SK-N-SH (cell line): Measurements from ENCODE around the gene MEGF6. TPM values are rescaled to one million over a fixed set of nuclear protein-coding genes. Genes with fewer than 3 reads are reported as not detected.

Experiments used
- CTCF ChIA-PET: fragments of 300-600, 350-600 bp; formaldehyde crosslinking; extraction: SDS; loops from one replicate; lab custom pipeline; 2021; lab: Yijun Ruan, JAX
- POLR2A ChIA-PET: fragments of 350-600 bp; sonication (Branson Sonifier 250); formaldehyde crosslinking; extraction: SDS; loops from one replicate; lab custom pipeline; 2020; ENCODE audit warnings: antibody characterized with exemption, inconsistent platforms; lab: Yijun Ruan, JAX
- DNase-seq: peaks from one replicate; pipeline ENCODE4 v3.0.0; 2012
- H2AFZ ChIP-seq: fragments of 200-600 bp; sonication (generic); 2 replicates; pipeline ENCODE4 v1.8.1; 2016; ENCODE audit warnings: antibody characterized with exemption, mild to moderate bottlenecking, low read depth
- H3F3A ChIP-seq: fragments of 200-600 bp; sonication (generic); replicated peaks from 2 replicates; pipeline ENCODE3; 2016; ENCODE audit warnings: antibody characterized with exemption, mild to moderate bottlenecking; ENCODE audit not compliant: insufficient read depth
- H3K27ac ChIP-seq, 2 experiments: fragments of 200-500 bp in 1 of 2; fragments of 200-600 bp in 1 of 2; sonication (Bioruptor generic) in 1 of 2; sonication (generic), shearing (Covaris generic) in 1 of 2; 2 replicates each; pipeline versions ENCODE4 v1.5.1 to v1.6.1; 2014 to 2016; ENCODE audit warnings: low read depth in 2 of 2, inconsistent platforms in 1 of 2, low read length in 1 of 2, mild to moderate bottlenecking in 1 of 2, mixed read lengths in 1 of 2
- H3K27me3 ChIP-seq: fragments of 200-600 bp; sonication (generic), shearing (Covaris generic); 2 replicates; pipeline ENCODE4 v1.6.1; 2016; ENCODE audit warnings: mixed run types; ENCODE audit not compliant: insufficient read depth
- H3K36me3 ChIP-seq, 2 experiments: fragments of 200-500 bp in 1 of 2; fragments of 200-600 bp in 1 of 2; sonication (Bioruptor generic) in 1 of 2; sonication (generic) in 1 of 2; replicated peaks in 1 of 2; 2 replicates each; pipeline versions ENCODE3 to v1.5.1; 2014 to 2016; ENCODE audit warnings: low read length in 1 of 2, mild to moderate bottlenecking in 1 of 2; ENCODE audit not compliant: insufficient read depth in 2 of 2, control insufficient read depth in 1 of 2
- H3K4me1 ChIP-seq, 2 experiments: fragments of 200-500 bp in 1 of 2; fragments of 200-600 bp in 1 of 2; sonication (Bioruptor generic) in 1 of 2; sonication (generic), shearing (Covaris generic) in 1 of 2; 2 replicates each; pipeline versions ENCODE4 v1.5.1 to v1.6.1; 2014 to 2016; ENCODE audit warnings: low read depth in 1 of 2, low read length in 1 of 2, mixed run types in 1 of 2; ENCODE audit not compliant: insufficient read depth in 2 of 2, control insufficient read depth in 1 of 2
- H3K4me2 ChIP-seq: fragments of 200-600 bp; sonication (generic), shearing (Covaris generic); 2 replicates; pipeline ENCODE4 v1.6.1; 2017; ENCODE audit warnings: mixed run types
- H3K4me3 ChIP-seq, 2 experiments: fragments of 200-500 bp in 1 of 2; fragments of 200-600 bp in 1 of 2; sonication (Bioruptor generic) in 1 of 2; sonication (generic), shearing (Covaris generic) in 1 of 2; 2 replicates each; pipeline versions ENCODE4 v1.5.1 to v1.8.1; 2014 to 2016; ENCODE audit warnings: low read depth in 2 of 2, inconsistent platforms in 1 of 2, low read length in 1 of 2, mild to moderate bottlenecking in 1 of 2, mixed read lengths in 1 of 2, moderate library complexity in 1 of 2
- H3K79me2 ChIP-seq: fragments of 200-600 bp; sonication (generic); 2 replicates; pipeline ENCODE4 v1.8.1; 2017; ENCODE audit warnings: mild to moderate bottlenecking; ENCODE audit not compliant: insufficient read depth
- H3K9ac ChIP-seq: fragments of 200-600 bp; sonication (generic); 2 replicates; pipeline ENCODE4 v1.6.1; 2017; ENCODE audit warnings: mixed run types
- H3K9me2 ChIP-seq: fragments of 200-600 bp; sonication (generic); 2 replicates; pipeline ENCODE4 v1.6.1; 2017; ENCODE audit warnings: mixed run types
- H3K9me3 ChIP-seq: fragments of 200-600 bp; sonication (generic); 2 replicates; pipeline ENCODE4 v1.6.1; 2017; ENCODE audit warnings: mixed run types, mild to moderate bottlenecking, moderate library complexity
- H4K20me1 ChIP-seq: fragments of 200-600 bp; sonication (generic); 2 replicates; pipeline ENCODE4 v1.6.1; 2017; ENCODE audit warnings: mild to moderate bottlenecking, mixed run types; ENCODE audit not compliant: insufficient read depth
- CHD2 ChIP-seq: fragments of 150-350 bp; IDR thresholded peaks from 2 replicates; pipeline ENCODE4 v1.6.1; 2018; ENCODE audit warnings: low read length; ENCODE audit not compliant: partially characterized antibody
- ELF1 ChIP-seq: IDR thresholded peaks from 2 replicates; pipeline ENCODE4 v1.4.0; 2012
- EP300 ChIP-seq, 2 experiments: IDR thresholded peaks; 2 replicates each; pipeline versions ENCODE4 v1.4.0 to v1.6.1; 2012; ENCODE audit warnings: borderline replicate concordance in 1 of 2, low read depth in 1 of 2, low read length in 1 of 2
- EZH2phosphoT487 ChIP-seq: fragments of 200-600 bp; sonication (generic); IDR thresholded peaks from 2 replicates; pipeline ENCODE4 v1.6.1; 2017; ENCODE audit warnings: low read depth, mixed run types, mild to moderate bottlenecking, antibody characterized with exemption, moderate library complexity, borderline replicate concordance
- FOXJ3 ChIP-seq: sonication (generic); formaldehyde crosslinking; IDR thresholded peaks from 2 replicates; pipeline ENCODE4 v1.5.1; 2020; ENCODE audit warnings: mild to moderate bottlenecking, missing genetic modification reagents
- IRF3 ChIP-seq: fragments of 150-350 bp; IDR thresholded peaks from 2 replicates; pipeline ENCODE4 v1.6.1; 2016; ENCODE audit warnings: mild to moderate bottlenecking, low read depth, low read length
- JUND ChIP-seq: IDR thresholded peaks from 2 replicates; pipeline ENCODE4 v1.4.0; 2012
- MAX ChIP-seq: IDR thresholded peaks from 2 replicates; pipeline ENCODE4 v1.4.0; 2012; ENCODE audit warnings: low read depth
- MXI1 ChIP-seq: IDR thresholded peaks from 2 replicates; pipeline ENCODE4 v1.6.1; 2012; ENCODE audit warnings: mild to moderate bottlenecking, low read depth, low read length, improper control_type of control experiment
- NFIC ChIP-seq: IDR thresholded peaks from 2 replicates; pipeline ENCODE4 v1.4.0; 2012; ENCODE audit warnings: borderline replicate concordance
- PBX3 ChIP-seq: IDR thresholded peaks from 2 replicates; pipeline ENCODE4; 2012
- REST ChIP-seq: IDR thresholded peaks from 2 replicates; pipeline ENCODE4 v1.6.1; 2012; ENCODE audit warnings: mild to moderate bottlenecking, low read depth, low read length, moderate library complexity
- RXRA ChIP-seq: IDR thresholded peaks from 2 replicates; pipeline ENCODE4 v1.4.0; 2012; ENCODE audit warnings: low read depth, mild to moderate bottlenecking, borderline replicate concordance
- SIN3A ChIP-seq: IDR thresholded peaks from 2 replicates; pipeline ENCODE4 v1.6.1; 2012; ENCODE audit warnings: low read depth, mild to moderate bottlenecking, low read length, moderate library complexity, borderline replicate concordance
- TAF1 ChIP-seq: IDR thresholded peaks from 2 replicates; pipeline ENCODE4 v1.6.1; 2012; ENCODE audit warnings: low read depth, mild to moderate bottlenecking, low read length, moderate library complexity, borderline replicate concordance
- TCF12 ChIP-seq: IDR thresholded peaks from 2 replicates; pipeline ENCODE4 v1.4.0; 2012
- TEAD4 ChIP-seq: IDR thresholded peaks from 2 replicates; pipeline ENCODE4 v1.4.0; 2012; ENCODE audit warnings: mild to moderate bottlenecking, borderline replicate concordance; ENCODE audit not compliant: insufficient read depth
- USF1 ChIP-seq: IDR thresholded peaks from 2 replicates; pipeline ENCODE4 v1.4.0; 2012; ENCODE audit warnings: low read depth, borderline replicate concordance
- YY1 ChIP-seq: IDR thresholded peaks from 2 replicates; pipeline ENCODE4 v1.4.0; 2012; ENCODE audit warnings: low read depth, mild to moderate bottlenecking
- WGBS: methylation state at CpG from one replicate; pipeline ENCODE4 v1.1.6; 2017; ENCODE audit warnings: low lambda C conversion rate; 5-methylcytosine and 5-hydroxymethylcytosine counted together
- polyA plus RNA-seq, 3 experiments: library from polyadenylated mRNA; depleted of rRNA; stranded (reverse); fragments of >200 nt; gene quantifications; 2 replicates each; pipeline ENCODE4 v1.2.3, GENCODE V29; 2012

MEGF6 gene
- polyA plus RNA-seq, 1 of the 3 experiments (the other 2 are of a cell fraction): 7.6 TPM

- DNase-seq: no peak
- CTCF ChIA-PET: interaction anchor here (1.4 to 1.7 kb wide), 2 partner anchors 86 to 88 kb away, joined by 4 to 5 read pairs; no protein-coding TSS in a partner anchor
- WGBS: 94% methylated on average over 15 of the region's 15 CpGs
These were observed 27.4 kb upstream of the MEGF6 start for GRCh38 chr1:3638676-3639075.

GRCh38 chr1:3638027-3638426 lies 26.7 kb upstream of the MEGF6 start:
- H3F3A ChIP-seq: no peaks in the 10 kb centered on the region
- no peaks in the 10 kb centered on the region for H3K4me1 ChIP-seq
- no peak overlapping the region for H3K4me2 ChIP-seq
- H3K4me3 ChIP-seq: no peak overlapping the region
- no peak overlapping the region for H2AFZ ChIP-seq
- no peaks in the 10 kb centered on the region for H3K9me3 ChIP-seq
- peaks cover 4 to 78% of the 10 kb centered on the region in 2 experiments for H3K36me3 ChIP-seq
- CTCF ChIA-PET: interaction anchor here (1.0 to 1.7 kb wide), 3 partner anchors 10 to 89 kb away, joined by 3 to 5 read pairs (median 4); no protein-coding TSS in a partner anchor
- no peak for DNase-seq
- POLR2A ChIA-PET: interaction anchor here (2.0 kb wide), 1 partner anchor 10 kb away, joined by 5 read pairs; no protein-coding TSS in a partner anchor
- WGBS: 92% methylated on average over 9 of the region's 12 CpGs
- H3K79me2 ChIP-seq: no peaks in the 10 kb centered on the region
- H4K20me1 ChIP-seq: no peaks in the 10 kb centered on the region
- H3K27me3 ChIP-seq: no peaks in the 10 kb centered on the region
- no peak overlapping the region for H3K27ac ChIP-seq
- H3K9ac ChIP-seq: no peak overlapping the region
- H3K9me2 ChIP-seq: no peaks in the 10 kb centered on the region
- TF ChIP-seq CHD2: no peak
- no peak for TF ChIP-seq JUND
- no peak for TF ChIP-seq SIN3A
- no peak for TF ChIP-seq TAF1
- TF ChIP-seq MAX: no peak
- TF ChIP-seq MXI1: no peak
- TF ChIP-seq TEAD4: no peak
- TF ChIP-seq EP300 (IDR thresholded peaks at IDR 0.05; ENCODE audit: borderline replicate concordance in 1 of 2, low read depth in 1 of 2, low read length in 1 of 2): no peak
- no peak for TF ChIP-seq PBX3
- TF ChIP-seq NFIC: no peak
- no peak for TF ChIP-seq USF1
- TF ChIP-seq REST: no peak
- no peak for TF ChIP-seq TCF12
- TF ChIP-seq YY1: no peak
- no peak for TF ChIP-seq EZH2phosphoT487
- no peak for TF ChIP-seq IRF3

More at GRCh38 chr1:3638676-3639075, 27.4 kb upstream of the MEGF6 start:
- no peak overlapping the region for H3K4me2 ChIP-seq
- no peaks in the 10 kb centered on the region for H3F3A ChIP-seq
- TF ChIP-seq FOXJ3 (CRISPR knock-in tag) (no peak), ELF1 (no peak), RXRA (no peak), JUND (no peak), PBX3 (no peak)
- H4K20me1 ChIP-seq: no peaks in the 10 kb centered on the region
- H3K4me1 ChIP-seq: no peaks in the 10 kb centered on the region
- no peak overlapping the region for H3K9ac ChIP-seq
- no peaks in the 10 kb centered on the region for H3K27me3 ChIP-seq
- POLR2A ChIA-PET: interaction anchor here (2.0 kb wide), 1 partner anchor 11 kb away, joined by 5 read pairs; no protein-coding TSS in a partner anchor
- no peak overlapping the region for H2AFZ ChIP-seq
- no peak overlapping the region for H3K4me3 ChIP-seq
- peaks cover 4 to 76% of the 10 kb centered on the region in 2 experiments for H3K36me3 ChIP-seq
- H3K79me2 ChIP-seq: no peaks in the 10 kb centered on the region
- H3K27ac ChIP-seq: no peak overlapping the region
- H3K9me3 ChIP-seq: no peaks in the 10 kb centered on the region
- no peaks in the 10 kb centered on the region for H3K9me2 ChIP-seq
